GM19438 (cell line): Measurements from ENCODE around the gene HCAR2.
"Not testable (repeated sequence)": the region's sequence is repeated elsewhere in the genome, so short reads cannot be mapped to it uniquely, and the experiment has no call there.

ENCODE experiments used
- ATAC-seq: cut with Tn5 transposase; IDR thresholded peaks from one replicate; pipeline ENCODE4 v1.9.1; 2021; ENCODE audit warnings: low read depth; ENCODE audit not compliant: unreplicated experiment

HCAR2 gene

DNA sequence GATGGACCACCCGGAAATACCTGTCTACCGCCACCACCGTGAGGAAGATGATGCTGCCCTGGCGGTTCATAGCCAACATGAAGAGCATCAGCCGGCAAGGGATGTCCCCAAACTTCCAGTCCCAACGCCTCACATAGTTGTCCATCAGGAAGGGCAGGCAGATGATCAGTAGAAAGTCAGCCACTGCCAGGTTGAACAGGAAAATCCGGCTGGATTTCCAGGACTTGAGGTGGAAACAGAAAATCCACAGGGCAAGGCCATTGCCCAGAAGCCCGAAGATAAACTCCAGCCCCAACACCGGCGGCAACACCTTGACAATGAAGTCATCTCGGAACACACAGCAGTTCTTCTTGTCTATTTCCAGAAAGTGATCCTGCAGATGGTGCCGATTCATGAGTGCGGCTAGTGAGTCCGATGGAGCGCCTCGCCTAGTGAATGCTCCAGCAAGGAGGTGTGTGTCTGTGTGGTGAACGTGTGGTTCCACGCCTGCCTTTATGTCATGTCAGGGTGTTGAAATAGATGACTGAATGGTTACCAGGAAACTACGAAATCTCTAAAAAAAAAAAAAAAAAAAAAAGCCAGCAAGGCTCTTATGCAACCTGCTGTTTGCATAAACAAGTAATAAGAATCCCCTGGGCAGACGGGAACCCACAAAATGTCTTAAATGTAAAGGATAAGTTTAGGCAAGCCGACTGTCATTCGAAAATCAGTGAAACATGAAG is at the start of gene HCAR2:
HCAR2 (minus strand) TSS at position 468 of the 722 bp plus-strand sequence; CDS start at position 394, 74 bp downstream.
- ATAC-seq: not testable (repeated sequence)

DNA sequence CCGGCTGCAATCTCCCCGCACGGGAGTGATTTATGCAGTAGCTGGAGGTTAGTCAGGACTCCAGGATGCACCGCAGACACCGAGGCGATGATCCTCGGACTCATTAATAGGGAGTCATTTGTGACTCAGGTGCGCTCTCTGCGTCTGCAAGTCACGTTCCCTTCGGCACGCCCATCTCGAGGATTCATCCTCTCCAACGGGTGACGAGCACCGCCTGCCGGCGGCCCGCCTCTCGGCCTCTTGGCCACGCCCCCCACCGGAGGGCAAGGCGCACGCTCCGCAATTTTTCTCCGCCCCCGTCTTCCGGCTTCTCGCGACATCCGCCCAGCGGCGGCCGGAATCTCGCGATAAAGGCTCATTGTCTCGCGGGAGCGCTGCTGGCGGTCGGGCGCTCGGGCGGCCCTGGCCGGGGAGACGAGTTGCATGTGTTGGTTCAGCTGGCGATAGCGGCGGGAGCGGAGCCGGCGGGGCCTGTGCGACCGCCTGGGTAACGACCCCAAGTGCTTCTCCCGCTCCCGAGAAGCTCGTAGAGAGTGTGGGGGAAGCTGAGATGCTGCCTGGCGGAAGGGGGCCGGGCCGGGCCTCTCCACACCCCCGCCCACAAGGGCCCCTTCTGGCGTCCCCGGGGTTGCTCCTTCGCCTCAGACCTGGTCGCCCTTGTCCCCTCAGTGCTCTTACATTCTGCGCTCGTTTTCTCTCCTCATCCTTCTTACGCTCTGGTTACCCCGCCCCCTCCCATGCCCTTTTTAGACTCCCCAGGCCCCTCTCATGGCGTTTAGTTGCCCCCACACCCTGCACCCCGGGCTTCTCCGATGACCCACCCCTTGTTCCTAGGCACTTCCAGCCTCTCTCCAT is 49.5 kb upstream of the HCAR2 start, which contains the start of gene DENR:
DENR (plus strand) TSS at position 361 of the 855 bp plus-strand sequence. CDS start 878 bp downstream, outside the sequence.
- peak; percentile 90 for ATAC-seq

DNA sequence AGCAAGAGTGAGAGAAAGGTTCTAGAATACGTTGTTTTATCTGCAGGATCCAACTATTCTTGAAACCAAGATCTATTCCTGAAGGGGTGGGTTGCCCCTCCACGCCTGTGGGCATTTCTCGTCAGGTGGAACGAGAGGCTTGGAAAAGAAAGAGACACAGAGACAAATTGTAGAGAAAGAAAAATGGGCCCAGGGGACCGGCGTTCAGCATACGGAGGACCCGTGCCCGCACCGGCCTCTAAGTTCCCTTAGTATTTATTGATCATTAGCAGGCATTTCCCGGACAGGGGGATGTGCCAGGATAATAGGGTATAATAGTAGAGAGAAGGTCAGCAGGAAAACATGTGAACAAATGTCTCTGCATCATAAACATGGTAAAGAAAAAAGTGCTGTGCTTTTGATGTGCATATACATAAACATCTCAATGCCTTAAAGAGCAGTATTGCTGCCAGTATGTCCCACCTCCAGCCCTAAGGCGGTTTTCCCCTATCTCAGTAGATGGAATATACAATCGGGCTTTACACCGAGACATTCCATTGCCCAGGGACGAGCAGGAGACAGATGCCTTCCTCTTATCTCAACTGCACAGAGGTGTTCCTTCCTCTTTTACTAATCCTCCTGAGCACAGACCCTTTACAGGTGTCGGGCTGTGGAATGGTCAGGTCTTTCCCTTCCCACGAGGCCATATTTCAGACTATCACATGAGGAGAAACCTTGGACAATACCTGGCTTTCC is 47.8 kb upstream of the HCAR2 start:
- ATAC-seq: not testable (repeated sequence)

DNA sequence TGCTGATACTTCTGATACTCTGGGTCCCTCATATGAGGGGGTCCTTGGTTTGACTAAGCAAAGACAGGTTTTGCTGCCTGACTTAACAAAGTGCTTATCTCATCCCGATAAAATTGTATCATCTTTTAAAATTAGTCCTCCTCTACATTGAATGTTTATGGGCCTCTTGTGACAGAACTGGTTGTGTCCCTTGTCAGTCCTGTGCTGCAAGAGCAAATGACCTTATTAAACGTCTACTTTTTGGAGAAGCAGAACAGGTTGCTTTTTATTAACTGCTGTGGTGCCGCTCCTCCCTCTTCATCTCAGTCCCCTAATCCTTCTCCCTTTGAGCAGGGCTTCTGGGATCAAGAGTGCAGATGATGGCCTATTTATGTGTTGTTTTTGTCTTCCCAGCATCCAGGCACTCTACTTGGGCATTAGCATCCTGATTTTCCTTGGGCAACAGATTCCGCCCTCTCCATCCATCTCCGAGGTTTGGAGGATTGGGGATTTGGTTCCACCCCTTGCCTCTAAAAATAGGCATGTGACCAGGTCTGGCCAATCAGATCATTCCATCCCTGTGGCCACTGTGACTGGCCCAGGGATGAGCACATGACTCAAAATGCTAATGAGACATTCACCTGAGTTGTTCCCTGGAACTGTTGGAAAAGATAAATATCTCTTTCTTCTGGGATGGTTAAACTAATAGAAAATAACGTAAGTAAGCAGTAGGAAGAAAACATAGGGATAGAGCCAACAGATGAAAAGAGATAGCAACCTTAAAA is 46.6 kb upstream of the HCAR2 start:
- ATAC-seq: no peak

DNA sequence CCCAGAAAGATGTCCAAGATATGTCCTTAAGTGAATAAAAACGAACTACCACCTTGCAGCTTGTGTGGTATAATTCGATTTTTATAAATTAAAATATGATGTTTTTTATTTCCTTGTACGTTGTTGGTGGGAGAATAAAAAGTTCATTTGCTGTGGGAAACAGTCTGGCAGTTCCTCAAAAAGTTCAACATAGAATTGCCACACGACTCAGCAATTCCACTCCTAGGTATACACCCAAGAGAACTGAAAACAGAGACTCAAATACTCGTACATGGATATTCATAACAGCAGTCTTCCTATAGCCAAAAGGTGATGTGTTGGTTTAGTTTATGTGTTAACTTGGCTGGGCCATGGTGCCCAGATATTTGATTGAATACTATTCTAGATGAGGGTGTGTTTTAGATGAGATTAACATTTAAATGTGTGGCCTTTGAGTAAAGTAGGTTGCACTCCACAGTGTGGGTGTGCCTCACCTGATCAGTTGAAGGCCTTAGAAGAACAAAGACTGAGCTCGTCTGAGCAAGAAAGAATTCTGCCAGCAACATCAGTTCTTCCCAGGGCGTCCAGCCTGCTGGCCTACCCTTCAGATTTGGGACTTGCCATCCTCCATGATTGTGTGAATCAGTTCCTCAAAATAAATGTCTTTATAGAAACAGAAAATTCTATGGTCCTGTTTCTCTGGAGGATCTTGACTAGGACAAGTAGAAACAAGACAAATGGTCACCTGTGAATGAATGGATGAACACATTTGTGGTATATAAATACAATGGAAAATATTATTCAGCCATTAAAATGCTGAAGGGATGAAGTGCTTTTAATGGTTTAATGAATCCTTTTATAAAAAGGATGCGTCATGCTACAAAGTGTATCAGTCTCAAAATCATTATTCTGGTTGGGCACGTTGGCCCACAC is 44.3 kb upstream of the HCAR2 start:
- no peak for ATAC-seq

DNA sequence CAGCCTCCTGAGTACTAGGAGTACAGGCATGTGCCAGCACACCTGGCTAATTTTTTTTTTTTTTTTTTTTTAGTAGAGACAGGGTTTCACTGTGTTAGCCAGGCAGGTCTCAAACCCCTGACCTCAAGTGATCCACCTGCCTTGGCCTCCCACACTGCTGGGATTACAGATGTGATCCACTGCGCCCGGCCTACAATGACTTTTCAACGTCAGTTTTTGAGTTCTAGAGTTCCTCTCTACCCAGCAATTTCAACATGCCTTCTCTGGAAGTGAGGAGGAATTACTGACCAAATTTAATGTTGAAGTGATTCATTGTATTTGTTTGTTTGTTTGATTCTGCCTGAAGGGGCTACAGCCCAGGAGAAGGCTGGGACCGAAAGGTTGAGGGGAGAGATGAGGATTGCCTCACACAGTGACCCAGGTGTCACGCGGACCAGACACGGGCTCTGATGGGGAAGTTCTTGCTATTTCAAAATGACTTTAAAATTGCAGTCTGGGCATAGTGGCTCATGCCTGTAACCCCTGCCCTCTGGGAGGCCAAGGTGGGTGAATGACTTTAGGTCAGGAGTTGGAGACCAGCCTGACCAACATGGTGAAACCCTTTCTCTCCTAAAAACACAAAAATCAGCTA is 40.9 kb upstream of the HCAR2 start:
- ATAC-seq: no peak

DNA sequence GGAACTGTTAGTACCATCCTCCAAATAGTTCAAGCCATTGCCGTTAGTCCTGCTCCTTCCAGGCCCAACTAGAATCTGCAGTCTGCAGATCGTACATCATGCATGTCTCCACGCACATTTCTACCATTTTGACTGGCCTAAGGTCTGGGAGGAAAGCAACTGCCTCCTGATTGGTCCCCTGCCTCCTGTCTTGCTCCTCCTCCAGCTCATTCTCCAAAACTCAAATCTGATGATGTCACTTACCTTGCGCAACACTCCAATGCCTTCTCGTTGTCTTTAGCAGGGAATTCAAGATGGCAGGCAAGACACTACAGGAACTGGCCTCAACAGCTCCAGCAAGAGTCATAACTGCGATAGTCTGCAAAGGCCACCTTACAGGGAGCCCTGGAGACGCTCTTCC is 37.2 kb upstream of the HCAR2 start:
- no peak for ATAC-seq

DNA sequence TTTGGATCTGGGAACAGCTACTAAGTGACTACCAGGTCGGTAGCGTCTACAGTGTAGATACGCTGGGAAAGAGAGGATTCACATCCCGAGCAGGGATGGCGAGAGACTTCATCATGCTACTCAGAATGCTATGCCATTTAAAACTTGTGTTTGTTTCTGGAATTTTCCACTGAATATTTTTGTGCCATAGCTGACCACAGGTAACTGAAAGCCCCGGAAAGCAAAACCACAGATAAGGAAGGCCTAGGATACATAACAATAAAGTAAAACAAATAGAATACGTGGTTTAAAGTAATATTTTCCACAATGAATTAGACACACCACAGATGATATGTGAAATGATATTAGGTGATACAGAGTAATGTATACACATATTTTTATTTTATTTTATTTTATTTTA is 35.4 kb upstream of the HCAR2 start:
- no peak for ATAC-seq

DNA sequence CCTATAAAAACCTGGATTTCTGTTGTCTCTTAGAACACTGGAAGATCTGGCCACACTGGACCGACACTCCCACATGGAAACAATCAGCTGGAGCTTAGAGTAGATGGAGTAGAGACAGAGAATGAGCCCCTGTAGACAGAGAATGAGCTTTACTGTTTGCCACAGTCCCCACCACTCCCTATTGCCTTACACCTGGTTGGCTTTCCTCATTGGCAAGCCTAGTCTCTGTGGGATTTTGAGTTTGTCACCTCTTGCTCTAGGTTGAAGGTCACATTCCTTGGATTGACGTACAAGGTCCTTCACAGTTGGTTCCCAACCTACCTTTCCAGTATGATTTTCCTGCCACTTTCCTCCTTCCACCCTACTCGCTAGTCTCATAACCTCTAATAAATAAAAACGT is 29.5 kb upstream of the HCAR2 start:
- ATAC-seq: no peak

DNA sequence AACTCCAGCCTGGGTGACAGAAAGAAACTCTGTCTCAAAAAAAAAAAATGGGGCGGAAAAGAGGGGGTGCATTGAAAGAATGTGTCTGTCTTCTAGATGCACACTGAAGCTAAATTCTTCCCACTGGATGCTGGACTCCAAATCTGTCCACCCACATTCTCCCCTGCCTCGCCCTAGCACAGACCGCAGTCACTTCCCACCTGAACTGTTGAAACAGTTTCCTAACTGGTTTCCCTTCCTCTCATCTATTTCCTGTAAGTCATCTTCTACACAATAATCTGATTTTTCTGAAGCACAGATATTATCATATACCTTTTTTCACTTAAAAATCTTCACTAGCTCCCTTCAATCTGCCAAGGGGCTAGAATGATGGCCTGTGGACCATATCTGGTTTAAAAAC is 29.0 kb upstream of the HCAR2 start:
- ATAC-seq: no peak

DNA sequence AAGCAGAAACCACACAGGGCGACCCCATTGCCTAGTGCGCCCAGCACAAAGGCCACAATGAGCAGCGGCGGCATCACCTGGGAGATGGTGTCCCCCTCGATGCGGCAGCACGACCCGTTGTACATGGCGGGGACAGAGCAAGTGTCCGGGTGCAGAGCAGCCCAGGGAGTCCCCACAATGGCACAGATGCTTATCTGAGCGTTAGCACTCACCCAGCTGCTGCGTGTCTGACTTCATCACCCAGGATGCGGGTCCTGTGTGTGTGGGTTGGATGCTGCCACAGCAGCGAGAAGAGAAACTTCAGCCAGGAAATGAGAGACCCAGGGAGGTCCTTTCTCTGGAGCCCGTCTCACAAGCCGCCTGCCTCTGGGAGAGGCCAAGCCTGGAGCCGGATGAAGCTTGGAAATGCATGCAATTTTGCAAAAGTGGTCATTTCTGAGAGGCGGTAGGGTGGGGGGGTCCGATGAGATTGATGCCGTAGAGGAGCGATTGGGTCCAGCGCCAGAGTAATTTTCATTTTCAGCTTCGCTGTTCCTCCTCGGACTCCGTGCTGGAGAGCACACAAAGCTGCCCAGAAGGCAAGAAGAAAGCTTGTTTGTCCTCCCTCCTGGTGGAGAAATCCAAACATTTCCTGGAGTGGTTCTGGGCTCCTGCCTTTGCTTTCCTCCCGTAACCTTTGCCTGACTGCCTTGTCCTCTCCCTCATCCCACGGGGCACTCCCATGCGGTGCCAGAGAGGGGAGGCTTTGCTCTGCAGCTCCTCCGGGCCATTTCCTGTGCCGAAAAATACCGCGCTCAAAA is 27.3 kb upstream of the HCAR2 start, which contains the start of gene HCAR1:
HCAR1 (minus strand) TSS at position 630 of the 800 bp plus-strand sequence; CDS start at position 125, 505 bp downstream.
- ATAC-seq: no peak

DNA sequence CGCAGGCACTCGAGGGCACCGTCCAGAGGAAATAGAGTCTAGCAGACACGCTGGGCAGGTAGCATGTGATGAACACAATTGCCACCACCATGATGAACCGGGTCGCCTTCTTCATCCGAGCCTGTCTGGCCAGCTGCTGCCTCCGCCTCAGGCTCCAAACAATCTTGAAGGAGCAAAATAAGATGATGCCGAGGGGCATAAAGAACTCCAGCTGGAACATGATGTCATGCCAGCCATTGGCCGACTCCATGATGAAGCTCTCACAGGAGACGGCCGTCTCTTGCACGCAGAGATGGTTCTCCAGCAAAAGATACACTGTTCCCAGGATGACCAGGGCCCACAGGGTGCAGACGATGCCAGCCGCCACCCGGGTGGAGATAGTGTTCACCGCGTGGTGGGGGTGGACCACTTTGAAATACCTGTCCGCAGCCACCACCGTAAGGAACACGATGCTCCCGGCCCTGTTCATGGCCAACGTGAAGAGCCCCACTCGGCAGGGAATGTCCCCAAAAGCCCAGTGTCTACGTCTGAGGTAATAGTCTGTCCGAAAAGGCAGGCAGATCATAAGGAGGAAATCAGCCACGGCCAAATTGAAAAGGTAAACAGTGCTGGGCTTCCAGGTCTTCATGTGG is 26.5 kb upstream of the HCAR2 start:
- ATAC-seq: no peak

DNA sequence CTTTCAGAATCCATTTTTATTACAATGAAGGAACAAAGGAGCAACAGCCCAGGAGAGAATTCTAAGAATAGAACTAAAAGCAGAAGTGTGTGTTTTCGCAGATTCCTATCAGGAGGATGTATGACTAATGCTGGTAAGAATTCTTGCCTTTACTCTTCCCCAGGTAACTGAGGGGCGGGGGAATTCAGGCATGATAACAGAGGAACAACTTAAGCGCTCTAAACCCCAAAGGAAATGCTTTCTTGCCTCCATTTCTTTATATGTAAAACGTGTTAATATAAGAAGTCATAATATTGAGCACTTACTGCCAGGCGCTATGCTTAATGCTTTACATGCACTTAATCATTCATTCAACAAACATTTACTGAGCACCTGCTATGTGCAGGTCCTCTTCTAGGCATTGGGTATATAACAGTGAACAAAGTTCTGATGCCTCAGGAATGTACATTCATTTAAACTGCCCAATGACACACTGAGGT is 23.0 kb upstream of the HCAR2 start:
- ATAC-seq: no peak

DNA sequence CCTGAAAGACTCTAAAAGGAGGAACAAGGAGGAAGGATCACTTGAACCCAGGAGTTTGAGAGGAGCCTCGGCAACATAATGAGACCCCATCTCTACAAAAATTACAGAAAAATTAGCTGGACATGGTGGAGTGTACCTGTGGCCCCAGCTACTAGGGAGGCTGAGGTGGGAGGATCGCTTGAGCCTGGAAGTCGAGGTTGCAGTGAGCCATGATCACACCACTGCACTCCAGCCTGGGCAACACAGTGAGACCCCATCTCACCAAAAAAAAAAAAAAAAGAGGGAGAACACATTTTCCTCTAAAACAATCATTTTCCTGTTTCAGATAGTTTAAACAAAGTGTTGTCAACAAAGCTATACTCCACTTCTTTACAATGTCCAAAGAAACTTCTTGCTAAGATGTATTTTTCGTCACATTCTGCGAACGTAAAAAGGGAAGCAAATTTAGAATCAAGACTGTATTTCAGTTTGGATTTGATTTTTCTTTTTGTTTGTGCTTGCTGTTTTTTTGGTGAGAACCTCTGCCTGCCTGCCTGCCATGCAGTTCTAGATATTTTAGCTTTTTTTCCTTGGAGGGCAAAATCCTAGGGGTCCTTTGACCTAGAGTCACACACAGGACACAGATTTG is 22.4 kb upstream of the HCAR2 start:
- no peak for ATAC-seq

DNA sequence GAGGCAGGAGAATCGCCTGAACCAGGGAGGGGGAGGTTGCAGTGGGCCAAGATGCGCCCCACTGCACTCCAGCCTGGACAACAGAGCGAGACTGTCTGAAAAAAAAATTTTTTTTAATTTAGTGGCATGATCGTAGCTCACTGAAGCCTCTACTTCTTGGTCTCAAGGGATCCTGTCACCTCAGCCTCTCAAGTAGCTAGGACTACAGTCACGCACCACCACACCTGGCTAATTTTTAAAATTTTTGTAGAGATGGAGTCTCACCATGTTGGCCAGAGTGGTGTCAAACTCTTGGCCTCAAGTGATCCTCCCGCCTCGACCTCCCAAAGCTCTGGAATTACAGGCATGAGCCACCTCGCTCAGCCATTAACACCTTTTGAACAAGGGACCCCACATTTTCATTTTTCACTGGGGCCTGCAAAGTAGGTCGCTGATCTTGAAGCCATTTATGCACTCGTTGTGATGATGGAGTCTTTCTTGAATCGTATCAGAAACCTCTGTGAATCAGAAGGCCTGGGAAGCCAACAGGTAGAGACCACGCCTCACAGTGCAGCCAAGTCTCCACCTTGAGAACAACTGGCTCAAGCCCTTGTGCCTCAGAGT is 21.6 kb upstream of the HCAR2 start:
- no peak for ATAC-seq

DNA sequence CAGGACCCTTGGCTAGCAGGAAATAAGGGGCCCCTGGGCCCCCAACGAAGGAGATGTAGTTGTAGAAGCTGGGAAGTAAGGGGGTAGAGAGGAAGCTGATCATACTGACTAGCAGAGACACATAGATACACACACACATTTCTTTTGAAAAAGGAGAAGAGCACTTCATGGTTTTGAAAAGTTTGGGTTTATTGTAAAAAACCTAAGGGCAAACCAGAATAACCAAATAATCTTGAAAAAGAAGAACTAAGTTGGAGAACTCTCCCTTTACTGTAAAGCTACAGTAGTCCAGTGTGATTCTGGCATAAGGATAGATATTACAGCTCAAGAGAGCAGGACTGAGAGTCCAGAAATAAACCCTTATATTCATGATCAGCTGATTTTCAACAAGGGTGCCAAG is 19.2 kb upstream of the HCAR2 start:
- no peak for ATAC-seq
